Retinal pigment epithelial cell (primary cell): ENCODE measurements around the gene TIE1.

Experiments used
- DNase-seq: peaks from one replicate; pipeline ENCODE4 v3.0.0-alpha.2; 2010; ENCODE audit warnings: low read depth
- H3K4me3 ChIP-seq: 2 replicates; pipeline ENCODE4 v1.5.1; 2011; ENCODE audit warnings: mild to moderate bottlenecking, low read length, control low read depth, moderate library complexity
- TF ChIP-seq, protein P1 (sequence below): conservative IDR thresholded peaks from 2 replicates; pipeline ENCODE4 v1.5.1; 2011; ENCODE audit warnings: low read depth, low read length, control low read depth, inconsistent platforms

The TIE1 gene

DNA sequence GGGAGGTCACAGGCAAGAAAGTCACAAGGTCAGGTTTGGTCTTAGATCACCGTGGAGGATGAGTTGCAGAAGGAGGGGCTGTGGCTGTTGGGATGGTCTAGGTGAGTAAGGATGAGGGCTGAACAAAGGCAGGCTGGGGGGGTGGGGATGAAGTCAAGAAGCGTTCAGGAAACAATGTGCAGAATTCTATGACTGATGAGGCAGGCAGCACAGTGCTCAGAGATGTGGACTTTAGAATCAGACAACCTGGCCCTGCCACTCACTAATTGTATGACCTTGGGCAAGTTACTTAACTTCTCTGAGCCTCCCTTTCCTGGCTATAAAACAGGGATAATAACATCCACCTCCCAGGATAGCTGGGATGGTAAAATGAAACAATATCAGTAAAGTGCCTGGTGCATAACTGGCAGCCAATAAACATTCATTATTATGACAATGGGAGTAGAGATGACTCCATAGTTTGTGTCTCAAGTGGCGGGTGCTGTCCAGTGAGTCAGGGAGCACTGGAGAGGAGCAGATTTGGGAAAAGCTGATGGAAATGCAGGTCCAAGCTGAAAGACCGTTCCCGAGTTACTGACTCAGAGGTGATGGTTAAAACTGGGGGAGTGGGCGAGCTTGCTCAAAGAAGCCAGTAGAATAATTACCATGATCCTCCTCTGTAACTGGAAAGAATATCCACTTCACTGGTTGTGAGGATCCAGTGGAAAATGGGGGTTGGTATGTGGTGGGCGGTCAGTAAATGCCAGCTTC, 2.1 kb downstream of the TIE1 start:
- TF ChIP-seq, protein P1, sequence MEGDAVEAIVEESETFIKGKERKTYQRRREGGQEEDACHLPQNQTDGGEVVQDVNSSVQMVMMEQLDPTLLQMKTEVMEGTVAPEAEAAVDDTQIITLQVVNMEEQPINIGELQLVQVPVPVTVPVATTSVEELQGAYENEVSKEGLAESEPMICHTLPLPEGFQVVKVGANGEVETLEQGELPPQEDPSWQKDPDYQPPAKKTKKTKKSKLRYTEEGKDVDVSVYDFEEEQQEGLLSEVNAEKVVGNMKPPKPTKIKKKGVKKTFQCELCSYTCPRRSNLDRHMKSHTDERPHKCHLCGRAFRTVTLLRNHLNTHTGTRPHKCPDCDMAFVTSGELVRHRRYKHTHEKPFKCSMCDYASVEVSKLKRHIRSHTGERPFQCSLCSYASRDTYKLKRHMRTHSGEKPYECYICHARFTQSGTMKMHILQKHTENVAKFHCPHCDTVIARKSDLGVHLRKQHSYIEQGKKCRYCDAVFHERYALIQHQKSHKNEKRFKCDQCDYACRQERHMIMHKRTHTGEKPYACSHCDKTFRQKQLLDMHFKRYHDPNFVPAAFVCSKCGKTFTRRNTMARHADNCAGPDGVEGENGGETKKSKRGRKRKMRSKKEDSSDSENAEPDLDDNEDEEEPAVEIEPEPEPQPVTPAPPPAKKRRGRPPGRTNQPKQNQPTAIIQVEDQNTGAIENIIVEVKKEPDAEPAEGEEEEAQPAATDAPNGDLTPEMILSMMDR, result no peak

GRCh38 chr1:43303471-43304313, 2.9 kb downstream of the TIE1 start:
- DNase-seq, result no peak
- H3K4me3 ChIP-seq, result no peak overlapping the region
- TF ChIP-seq, protein P1, result no peak

More for the DNA sequence above, 2.1 kb downstream of the TIE1 start:
- DNase-seq, result no peak
- no peak overlapping the region for H3K4me3 ChIP-seq

GRCh38 chr1:43304314-43304681, 3.5 kb downstream of the TIE1 start:
- DNase-seq, result no peak
- no peak overlapping the region for H3K4me3 ChIP-seq
- TF ChIP-seq, protein P1, result no peak

DNA sequence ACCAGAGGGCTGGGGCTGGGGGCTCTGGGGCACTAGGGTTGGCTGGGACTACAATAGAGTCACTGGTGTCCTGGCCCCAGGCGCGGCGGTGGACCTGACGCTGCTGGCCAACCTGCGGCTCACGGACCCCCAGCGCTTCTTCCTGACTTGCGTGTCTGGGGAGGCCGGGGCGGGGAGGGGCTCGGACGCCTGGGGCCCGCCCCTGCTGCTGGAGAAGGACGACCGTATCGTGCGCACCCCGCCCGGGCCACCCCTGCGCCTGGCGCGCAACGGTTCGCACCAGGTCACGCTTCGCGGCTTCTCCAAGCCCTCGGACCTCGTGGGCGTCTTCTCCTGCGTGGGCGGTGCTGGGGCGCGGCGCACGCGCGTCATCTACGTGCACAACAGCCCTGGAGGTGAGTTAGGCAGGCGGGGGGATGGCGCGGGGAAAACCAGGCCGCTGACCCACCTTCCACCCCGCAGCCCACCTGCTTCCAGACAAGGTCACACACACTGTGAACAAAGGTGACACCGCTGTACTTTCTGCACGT, 4.1 kb downstream of the TIE1 start:
- DNase-seq, result no peak

GRCh38 chr1:43305461-43305860, 4.7 kb downstream of the TIE1 start:
- TF ChIP-seq, protein P1, result no peak
- DNase-seq, result no peak
- no peak overlapping the region for H3K4me3 ChIP-seq

More for the DNA sequence above, 4.1 kb downstream of the TIE1 start:
- no peak overlapping the region for H3K4me3 ChIP-seq
- TF ChIP-seq, protein P1, result no peak

DNA sequence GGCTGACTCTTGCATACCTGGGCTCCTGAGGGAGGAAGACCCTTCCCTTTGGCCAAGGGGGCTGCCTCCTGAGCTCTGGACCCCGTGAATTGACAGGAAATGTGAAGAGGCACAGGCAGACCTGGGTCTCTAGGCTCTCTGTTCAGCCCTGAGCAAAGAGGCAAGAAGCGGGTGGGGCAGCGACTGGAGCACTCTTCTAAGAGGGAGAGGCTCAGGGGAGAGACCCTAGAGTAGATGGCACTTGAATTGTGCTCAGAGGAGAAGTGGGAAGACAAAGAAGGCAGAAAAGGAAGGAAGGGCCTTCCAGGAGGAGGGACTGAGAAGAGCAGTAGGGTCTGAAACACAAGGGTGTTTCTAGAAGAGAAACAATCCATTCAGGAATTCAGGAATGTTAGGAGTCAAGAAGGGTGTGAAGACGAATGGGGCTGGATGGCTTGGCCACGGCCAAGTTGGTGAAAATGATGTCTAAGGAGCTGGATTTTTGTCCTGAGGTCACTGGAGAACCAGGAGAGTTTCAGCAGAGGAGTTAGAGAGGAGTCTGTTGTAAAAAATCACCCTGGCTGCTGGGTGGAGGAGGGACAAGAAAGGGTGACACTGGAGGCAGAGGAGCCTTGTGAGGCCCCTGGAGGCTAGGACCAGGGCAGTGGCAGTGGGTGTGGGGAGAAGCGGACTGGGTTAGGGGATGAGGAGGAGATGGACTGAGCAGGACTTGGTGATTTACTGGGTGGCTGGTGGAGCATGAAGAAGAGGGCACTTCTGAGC, 5.3 kb downstream of the TIE1 start:
- no peak for DNase-seq
- TF ChIP-seq, protein P1, result no peak
- no peak overlapping the region for H3K4me3 ChIP-seq
